Brain microvascular endothelial cell (primary cell): Measurements from ENCODE around the gene TPP1.

Source experiments
- DNase-seq: peaks from one replicate; pipeline ENCODE4 v3.0.0-alpha.2; 2020
- H3K27ac ChIP-seq: fragments of 250-450 bp; sonication (Bioruptor Pico); 2 replicates; pipeline ENCODE4 v1.5.1; 2020; ENCODE audit warnings: mild to moderate bottlenecking, moderate library complexity
- H3K27me3 ChIP-seq: fragments of 250-450 bp; sonication (Bioruptor Pico); replicated peaks from 2 replicates; pipeline ENCODE4 v1.5.1; 2020; ENCODE audit warnings: mild to moderate bottlenecking
- H3K36me3 ChIP-seq: fragments of 250-450 bp; sonication (Bioruptor Pico); replicated peaks from 2 replicates; pipeline ENCODE4 v1.5.1; 2020; ENCODE audit warnings: mild to moderate bottlenecking
- H3K4me3 ChIP-seq: 2 replicates; pipeline ENCODE4 v1.5.1; 2011; ENCODE audit warnings: low read depth, mild to moderate bottlenecking, control low read depth, low read length, moderate library complexity
- in situ Hi-C: cut with HindIII; loops from 2 replicates; pipeline ENCODE4 v1.10.0; 2017; ENCODE audit warnings: low sequenced_read_pairs, low pct_ligation_motif_present
- TF ChIP-seq, protein P1 (sequence below): IDR thresholded peaks from 2 replicates; pipeline ENCODE4 v1.5.1; 2011; ENCODE audit warnings: low read depth, mild to moderate bottlenecking, moderate library complexity, low read length, control low read depth, inconsistent platforms; ENCODE audit errors: missing control alignments

Gene TPP1

DNA sequence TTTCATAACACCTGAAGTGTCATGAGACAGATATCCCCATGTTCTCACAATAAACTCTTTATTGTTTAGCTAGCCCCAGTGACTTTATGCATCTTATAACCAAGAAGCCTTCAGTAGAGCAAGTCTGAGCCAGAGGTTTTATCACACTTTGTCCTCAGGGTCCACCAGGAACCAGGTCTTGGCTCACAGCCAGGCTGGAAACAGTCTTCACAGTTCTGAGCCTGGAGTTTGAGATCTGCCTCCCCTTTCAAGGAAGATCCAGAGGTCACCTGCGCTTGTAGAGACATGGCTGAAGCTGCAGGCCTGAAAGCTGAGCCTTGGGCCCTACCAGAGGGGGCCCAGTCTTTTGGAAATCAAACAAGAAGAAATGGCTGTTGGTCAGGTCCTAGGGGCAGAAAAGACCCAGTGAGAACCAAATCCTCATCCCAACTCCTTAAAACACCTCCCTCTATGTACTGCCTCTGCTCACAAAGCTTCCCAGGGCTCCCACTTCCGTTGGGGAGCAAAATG, 19.3 kb downstream of the TPP1 start:
- H3K4me3 ChIP-seq: no peak overlapping the region
- H3K36me3 ChIP-seq: peaks cover 25% of the 10 kb centered on the region
- no peaks in the 10 kb centered on the region for H3K27me3 ChIP-seq
- no peak for DNase-seq
- in situ Hi-C loops: no loop called here
- no peak overlapping the region for H3K27ac ChIP-seq
- TF ChIP-seq, protein P1, sequence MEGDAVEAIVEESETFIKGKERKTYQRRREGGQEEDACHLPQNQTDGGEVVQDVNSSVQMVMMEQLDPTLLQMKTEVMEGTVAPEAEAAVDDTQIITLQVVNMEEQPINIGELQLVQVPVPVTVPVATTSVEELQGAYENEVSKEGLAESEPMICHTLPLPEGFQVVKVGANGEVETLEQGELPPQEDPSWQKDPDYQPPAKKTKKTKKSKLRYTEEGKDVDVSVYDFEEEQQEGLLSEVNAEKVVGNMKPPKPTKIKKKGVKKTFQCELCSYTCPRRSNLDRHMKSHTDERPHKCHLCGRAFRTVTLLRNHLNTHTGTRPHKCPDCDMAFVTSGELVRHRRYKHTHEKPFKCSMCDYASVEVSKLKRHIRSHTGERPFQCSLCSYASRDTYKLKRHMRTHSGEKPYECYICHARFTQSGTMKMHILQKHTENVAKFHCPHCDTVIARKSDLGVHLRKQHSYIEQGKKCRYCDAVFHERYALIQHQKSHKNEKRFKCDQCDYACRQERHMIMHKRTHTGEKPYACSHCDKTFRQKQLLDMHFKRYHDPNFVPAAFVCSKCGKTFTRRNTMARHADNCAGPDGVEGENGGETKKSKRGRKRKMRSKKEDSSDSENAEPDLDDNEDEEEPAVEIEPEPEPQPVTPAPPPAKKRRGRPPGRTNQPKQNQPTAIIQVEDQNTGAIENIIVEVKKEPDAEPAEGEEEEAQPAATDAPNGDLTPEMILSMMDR: no peak

GRCh38 chr11:6599449-6599848, 19.8 kb downstream of the TPP1 start:
- no peak overlapping the region for H3K27ac ChIP-seq
- H3K27me3 ChIP-seq: no peaks in the 10 kb centered on the region
- TF ChIP-seq, protein P1: no peak
- H3K4me3 ChIP-seq: no peak overlapping the region
- in situ Hi-C loops: no loop called here
- peaks cover 27% of the 10 kb centered on the region for H3K36me3 ChIP-seq
- DNase-seq: no peak

DNA sequence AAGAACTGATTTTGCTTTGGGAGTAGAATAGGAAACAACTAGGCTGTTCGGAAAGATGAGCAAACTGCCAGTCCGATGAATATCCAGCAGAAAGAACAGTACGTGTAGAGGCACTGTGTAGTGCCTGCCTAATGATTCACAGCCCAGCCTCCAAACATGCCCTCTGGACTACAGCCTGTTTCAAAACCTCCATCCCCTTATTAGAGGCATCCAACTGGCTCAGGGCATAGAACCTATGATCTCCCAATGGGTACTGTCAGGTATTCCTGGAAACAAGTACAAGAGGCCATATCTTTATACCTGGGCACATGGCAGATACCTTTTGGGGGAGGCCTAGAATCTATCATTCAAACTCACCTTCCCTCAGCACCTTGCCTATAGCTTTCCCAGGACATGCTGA, 20.7 kb downstream of the TPP1 start:
- peaks cover 27% of the 10 kb centered on the region for H3K36me3 ChIP-seq

GRCh38 chr11:6596239-6596877, 22.9 kb downstream of the TPP1 start:
- Histone ChIP-seq H3K27me3 (no peaks in the 10 kb centered on the region), H3K4me3 (no peak overlapping the region), H3K27ac (no peak overlapping the region), H3K36me3 (peaks cover 27% of the 10 kb centered on the region)
- in situ Hi-C loops: no loop called here
- TF ChIP-seq, protein P1: no peak
- no peak for DNase-seq

More for the DNA sequence above, 20.7 kb downstream of the TPP1 start:
- TF ChIP-seq, protein P1: no peak
- DNase-seq: no peak
- H3K27ac ChIP-seq: no peak overlapping the region
- no peak overlapping the region for H3K4me3 ChIP-seq
- no peaks in the 10 kb centered on the region for H3K27me3 ChIP-seq
- in situ Hi-C loops: no loop called here

DNA sequence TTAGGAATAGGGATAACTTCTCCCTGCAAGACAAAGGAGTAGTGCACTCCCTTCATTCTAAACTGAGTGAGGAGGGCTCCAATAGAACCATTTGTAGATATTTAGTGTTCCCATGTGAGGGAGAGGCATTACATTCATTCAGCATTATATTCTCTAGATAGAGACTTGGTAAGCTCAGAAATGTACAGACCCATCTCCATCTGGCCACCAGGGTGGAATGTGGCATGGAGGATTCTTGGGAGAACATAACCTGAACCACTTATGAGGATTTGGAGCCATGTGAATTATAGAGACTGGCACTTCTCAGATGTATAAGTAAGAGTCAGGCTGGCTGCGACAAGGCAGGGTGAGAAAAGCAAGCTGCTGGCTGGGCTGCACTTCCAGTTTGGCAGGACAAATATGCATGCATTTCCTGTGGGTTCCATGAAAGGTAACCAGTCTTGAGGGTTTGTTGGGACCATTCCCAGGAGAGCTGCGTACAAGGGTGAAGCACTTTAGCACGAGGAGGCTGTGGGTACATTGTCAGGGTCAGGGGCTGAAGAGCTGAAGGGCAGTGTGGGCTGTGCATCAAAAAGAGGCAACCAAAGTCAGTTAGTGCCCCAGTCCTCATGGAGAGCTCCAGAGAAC, 25.0 kb downstream of the TPP1 start:
- Histone ChIP-seq H3K27ac (no peak overlapping the region), H3K27me3 (no peaks in the 10 kb centered on the region), H3K36me3 (peaks cover 16% of the 10 kb centered on the region), H3K4me3 (no peak overlapping the region)
- DNase-seq: no peak
- in situ Hi-C loops: no loop called here
- TF ChIP-seq, protein P1: no peak
